HCT116 (cell line): Measurements from ENCODE around the gene GIGYF1. TPM values are rescaled to one million over a fixed set of nuclear protein-coding genes. Genes with fewer than 3 reads are reported as not detected.

Experiments used
- ATAC-seq: fragments of 200-7000 bp; cut with Tn5 transposase; 2 replicates; pipeline ENCODE4 v1.9.1; 2020; ENCODE audit warnings: mild to moderate bottlenecking, moderate library complexity
- BruUV-seq: library from RNA; stranded (reverse); fragments of 400-500 nt; replicated peaks from 2 replicates; lab custom pipeline; 2021; lab: Mats Ljungman, UMichigan
- CTCF ChIA-PET: fragments of 300-600 bp; sonication (Branson Sonifier 250); formaldehyde crosslinking; loops from one replicate; lab custom pipeline; 2021; ENCODE audit warnings: antibody characterized with exemption; lab: Charles Lee
- POLR2A ChIA-PET: fragments of 300-600, 350-600 bp; sonication (Branson Sonifier 250); formaldehyde crosslinking; loops from one replicate; lab custom pipeline; 2021; ENCODE audit warnings: antibody characterized with exemption; lab: Charles Lee
- RAD21 ChIA-PET, 2 experiments: fragments of 300-600 bp; sonication (Branson Sonifier 250); formaldehyde crosslinking; loops; one replicate each; lab custom pipeline; 2023; ENCODE audit warnings: low total read pairs in 2 of 2; ENCODE audit not compliant: uncharacterized antibody in 2 of 2, unreplicated experiment in 2 of 2, low non-redundant PET in 1 of 2; lab: Charles Lee
- DNase-seq: peaks from one replicate; pipeline ENCODE4 v3.0.0-alpha.2; 2010; ENCODE audit warnings: low read depth, low spot score
- H2AFZ ChIP-seq: fragments of 200-600 bp; shearing (Covaris generic), sonication (generic); 2 replicates; pipeline ENCODE4 v1.6.1; 2017; ENCODE audit warnings: low read depth, mixed run types, mixed read lengths, antibody characterized with exemption, low read length; ENCODE audit not compliant: poor library complexity, severe bottlenecking
- H3K27ac ChIP-seq: 2 replicates; pipeline ENCODE4 v1.5.1; 2012; ENCODE audit warnings: low read depth, low read length
- H3K27me3 ChIP-seq: fragments of 200-600 bp; sonication (generic); 2 replicates; pipeline ENCODE4 v1.6.1; 2016; ENCODE audit warnings: mixed run types, low read length, mixed read lengths; ENCODE audit not compliant: insufficient read depth
- H3K36me3 ChIP-seq, 2 experiments: fragments of 200-500 bp in 1 of 2; fragments of 200-600 bp in 1 of 2; sonication (Bioruptor generic) in 1 of 2; sonication (generic) in 1 of 2; 2 replicates each; pipeline versions ENCODE4 v1.5.1 to v1.6.1; 2014 to 2016; ENCODE audit warnings: low read length in 2 of 2, inconsistent platforms in 1 of 2, mixed read lengths in 1 of 2, mixed run types in 1 of 2; ENCODE audit not compliant: insufficient read depth in 2 of 2, control insufficient read depth in 1 of 2
- H3K4me1 ChIP-seq, 2 experiments: fragments of 200-600 bp in 1 of 2; sonication (generic) in 1 of 2; 2 replicates each; pipeline versions ENCODE4 v1.5.1 to v1.6.1; 2012 to 2017; ENCODE audit warnings: low read length in 2 of 2, inconsistent platforms in 1 of 2, mild to moderate bottlenecking in 1 of 2, mixed read lengths in 1 of 2, mixed run types in 1 of 2, moderate library complexity in 1 of 2; ENCODE audit not compliant: insufficient read depth in 2 of 2, control insufficient read depth in 1 of 2
- H3K4me2 ChIP-seq: fragments of 200-600 bp; sonication (generic); 2 replicates; pipeline ENCODE4 v1.6.1; 2017; ENCODE audit warnings: mixed run types, low read length, mixed read lengths
- H3K4me3 ChIP-seq, 2 experiments: fragments of 200-600 bp in 1 of 2; sonication (generic) in 1 of 2; replicated peaks in 1 of 2; 2 replicates each; pipeline ENCODE4 v1.5.1; 2011 to 2016; ENCODE audit warnings: low read length in 2 of 2, control low read depth in 1 of 2, low read depth in 1 of 2, mild to moderate bottlenecking in 1 of 2, mixed read lengths in 1 of 2, mixed run types in 1 of 2
- H3K79me2 ChIP-seq: fragments of 200-600 bp; sonication (generic); 2 replicates; pipeline ENCODE4 v1.6.1; 2017; ENCODE audit warnings: mild to moderate bottlenecking, mixed run types, low read length, moderate library complexity, mixed read lengths; ENCODE audit not compliant: insufficient read depth
- H3K9ac ChIP-seq: fragments of 200-600 bp; sonication (generic); 2 replicates; pipeline ENCODE4 v1.6.1; 2016; ENCODE audit warnings: low read length, mixed read lengths
- H3K9me2 ChIP-seq: fragments of 200-600 bp; sonication (generic), shearing (Covaris generic); 2 replicates; pipeline ENCODE4 v1.6.1; 2017; ENCODE audit warnings: mixed run types, mild to moderate bottlenecking, moderate library complexity; ENCODE audit not compliant: insufficient read depth
- H3K9me3 ChIP-seq, 2 experiments: fragments of 200-500 bp in 1 of 2; fragments of 200-600 bp in 1 of 2; sonication (Bioruptor generic) in 1 of 2; sonication (generic) in 1 of 2; 2 replicates each; pipeline ENCODE4 v1.6.1; 2014 to 2017; ENCODE audit warnings: low read length in 2 of 2, mixed read lengths in 2 of 2, inconsistent platforms in 1 of 2, low read depth in 1 of 2, mild to moderate bottlenecking in 1 of 2, mixed run types in 1 of 2, moderate library complexity in 1 of 2; ENCODE audit not compliant: control insufficient read depth in 1 of 2, insufficient read depth in 1 of 2
- H4K20me1 ChIP-seq: fragments of 200-600 bp; sonication (generic), shearing (Covaris generic); 2 replicates; pipeline ENCODE4 v1.6.1; 2017; ENCODE audit warnings: mixed run types, mild to moderate bottlenecking, moderate library complexity; ENCODE audit not compliant: insufficient read depth
- CBX3 ChIP-seq: IDR thresholded peaks from 2 replicates; pipeline ENCODE4 v1.6.1; 2012; ENCODE audit warnings: low read depth
- CEBPB ChIP-seq: IDR thresholded peaks from 2 replicates; pipeline ENCODE4 v1.6.1; 2012; ENCODE audit warnings: low read depth
- CTCF ChIP-seq, 3 experiments: fragments of 200-600 bp in 1 of 3; sonication (generic) in 1 of 3; IDR thresholded peaks in 2 of 3; conservative IDR thresholded peaks in 1 of 3; 2 replicates each; pipeline ENCODE4 v1.5.1; 2012 to 2017; ENCODE audit warnings: low read depth in 2 of 3, low read length in 2 of 3, antibody characterized with exemption in 1 of 3, borderline replicate concordance in 1 of 3, control low read depth in 1 of 3, mild to moderate bottlenecking in 1 of 3, mixed read lengths in 1 of 3, mixed run types in 1 of 3, moderate library complexity in 1 of 3; ENCODE audit not compliant: insufficient read depth in 1 of 3
- EGR1 ChIP-seq: IDR thresholded peaks from 2 replicates; pipeline ENCODE4 v1.6.1; 2012; ENCODE audit warnings: low read depth
- ELF1 ChIP-seq: IDR thresholded peaks from 2 replicates; pipeline ENCODE4 v1.6.1; 2012; ENCODE audit warnings: low read depth, borderline replicate concordance
- EZH2 ChIP-seq: fragments of 200-600 bp; sonication (generic); IDR thresholded peaks from 2 replicates; pipeline ENCODE4 v1.6.1; 2017; ENCODE audit warnings: antibody characterized with exemption, mixed run types
- POLR2A ChIP-seq: IDR thresholded peaks from 2 replicates; pipeline ENCODE4 v1.7.0; 2011; ENCODE audit warnings: borderline replicate concordance; ENCODE audit not compliant: insufficient read depth, insufficient read length; ENCODE audit errors: extremely low read depth
- POLR2AphosphoS5 ChIP-seq: IDR thresholded peaks from 2 replicates; pipeline ENCODE4 v1.6.1; 2011; ENCODE audit warnings: mild to moderate bottlenecking, low read depth, low read length, moderate library complexity
- RAD21 ChIP-seq: IDR thresholded peaks from 2 replicates; pipeline ENCODE4 v1.6.1; 2012; ENCODE audit warnings: low read depth, mild to moderate bottlenecking
- SP1 ChIP-seq: IDR thresholded peaks from 2 replicates; pipeline ENCODE4 v1.6.1; 2012; ENCODE audit warnings: low read depth
- SRF ChIP-seq: IDR thresholded peaks from 2 replicates; pipeline ENCODE4 v1.6.1; 2012; ENCODE audit warnings: low read depth
- TCF7L2 ChIP-seq: IDR thresholded peaks from 2 replicates; pipeline ENCODE4 v1.7.0; 2011; ENCODE audit warnings: borderline replicate concordance, inconsistent platforms; ENCODE audit not compliant: insufficient read depth, insufficient read length; ENCODE audit errors: extremely low read depth
- YY1 ChIP-seq: IDR thresholded peaks from 2 replicates; pipeline ENCODE4 v1.6.1; 2011; ENCODE audit warnings: low read length, low read depth, moderate library complexity, mild to moderate bottlenecking; ENCODE audit not compliant: insufficient replicate concordance; ENCODE audit errors: extremely low read depth
- ZFX ChIP-seq: fragments of 450-650 bp; IDR thresholded peaks from 2 replicates; pipeline ENCODE4 v1.6.1; 2017
- intact Hi-C: fragments of 100-400 bp; cut with micrococcal nuclease; formaldehyde crosslinking; loops from 2 replicates; pipeline ENCODE4 v1.10.0; 2022
- total RNA-seq: library from RNA; stranded (reverse); gene quantifications from one replicate; pipeline ENCODE4 v1.2.1, GENCODE V29; 2021; ENCODE audit not compliant: unreplicated experiment

The GIGYF1 gene
- total RNA-seq, 1 experiment from 2014 or later = 59.7 TPM

DNA sequence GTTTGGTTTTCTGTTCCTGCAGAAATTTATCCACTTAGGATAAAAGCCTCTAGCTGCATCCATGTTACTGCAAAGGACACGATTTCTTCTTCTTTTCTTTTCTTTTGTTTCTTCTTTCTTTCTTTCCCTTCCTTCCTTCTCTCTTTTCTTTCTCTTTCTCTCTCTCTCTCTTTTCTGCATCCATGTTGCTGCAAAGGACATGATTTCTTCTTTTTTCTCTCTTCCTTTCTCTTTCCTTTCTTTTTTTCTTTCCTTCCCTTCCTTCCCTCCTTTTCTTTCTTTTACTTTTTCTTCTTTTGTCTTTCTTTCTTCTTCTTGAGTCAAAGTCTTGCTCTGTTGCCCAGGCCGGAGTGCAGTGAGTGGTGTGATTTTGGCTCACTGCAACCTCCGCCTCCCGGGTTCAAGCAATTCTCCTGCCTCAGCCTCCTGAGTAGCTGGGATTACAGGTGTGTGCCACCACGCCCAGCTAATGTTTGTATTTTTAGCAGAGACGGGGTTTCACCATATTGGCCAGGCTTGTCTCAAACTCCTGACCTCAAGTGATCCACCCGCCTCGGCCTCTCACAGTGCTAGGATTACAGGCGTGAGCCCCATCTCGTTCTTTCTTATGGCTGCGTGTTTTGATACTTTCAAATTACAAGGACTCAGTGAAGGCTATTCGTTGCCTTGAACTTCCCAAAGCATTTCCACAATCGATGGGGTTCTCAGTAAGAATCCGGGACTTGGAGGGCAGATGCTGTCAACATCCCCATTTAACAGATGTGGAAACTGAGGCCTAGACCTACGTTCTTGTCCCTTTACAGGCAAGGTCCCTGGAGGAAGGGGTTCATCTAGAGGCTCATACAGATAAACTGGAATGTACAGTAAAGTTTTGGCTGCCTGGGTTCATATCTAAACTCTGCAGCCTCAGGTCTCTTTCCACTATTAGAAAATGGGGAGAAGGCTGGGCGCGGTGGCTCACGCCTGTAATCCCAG, 22.4 kb downstream of the GIGYF1 start:
- Histone ChIP-seq H3K36me3 (no peaks in the 10 kb centered on the region; a peak in 1 of 4 replicates), H3K9me2 (no peaks in the 10 kb centered on the region), H4K20me1 (no peaks in the 10 kb centered on the region), H3K9ac (no peak overlapping the region), H3K4me1 (peaks cover 0 to 11% of the 10 kb centered on the region in 2 experiments; a peak in 1 of 4 replicates), H2AFZ (no peak overlapping the region), H3K9me3 (no peaks in the 10 kb centered on the region), H3K4me3 (no peak overlapping the region), H3K79me2 (peaks cover 23% of the 10 kb centered on the region)
- ATAC-seq (no peak), DNase-seq (no peak)
- ChIA-PET CTCF (no interaction called here), POLR2A (interaction anchor here (0.7 to 1.2 kb wide), 2 partner anchors 59 to 85 kb away, joined by 3 to 5 read pairs; partner anchors contain the start of genes FBXO24, LRCH4 and MOSPD3)
- intact Hi-C loops = loop anchor here (2.0 kb wide), 1 partner anchor 39 kb away; no protein-coding TSS in a partner anchor
- no TSS peak for BruUV-seq
- no peak for TF ChIP-seq POLR2AphosphoS5
- no peak for TF ChIP-seq ELF1
- no peak for TF ChIP-seq YY1
- no peak for TF ChIP-seq TCF7L2
- no peak for TF ChIP-seq ZFX
- TF ChIP-seq RAD21 = no peak
- TF ChIP-seq CBX3 = no peak
- no peak for TF ChIP-seq EZH2
- TF ChIP-seq SRF = no peak
- no peak for TF ChIP-seq SP1
- no peak for TF ChIP-seq POLR2A
- TF ChIP-seq EGR1 = no peak
- no peak for TF ChIP-seq CTCF (IDR thresholded peaks at IDR 0.05 in 2 of 3, conservative IDR thresholded peaks at IDR 0.05 in 1 of 3; ENCODE audit: borderline replicate concordance in 1 of 3, insufficient read depth in 1 of 3, low read depth in 2 of 3, low read length in 2 of 3)
- no peak for TF ChIP-seq CEBPB
- TF ChIP-seq, all 23 proteins: peak for 0
- RAD21 ChIA-PET = interaction anchor here in 1 of 2 experiments (0.6 kb wide), 1 partner anchor 37 kb away, joined by 3 read pairs; no protein-coding TSS in a partner anchor
- Histone ChIP-seq H3K4me2 (no peak overlapping the region), H3K27ac (no peak overlapping the region), H3K27me3 (no peaks in the 10 kb centered on the region)
